H1 (cell line): ENCODE results near the gene GNB1. TPM values are rescaled to one million over a fixed set of nuclear protein-coding genes. Genes with fewer than 3 reads are reported as not detected.

Experiments used
- EP300 ChIP-seq, 2 experiments: IDR thresholded peaks; 1 replicate in 1 of 2; 2 replicates in 1 of 2; pipeline ENCODE4 v1.6.1; 2011 to 2012; ENCODE audit warnings: low read depth in 2 of 2, low read length in 2 of 2, mild to moderate bottlenecking in 2 of 2, borderline replicate concordance in 1 of 2, inconsistent platforms in 1 of 2, moderate library complexity in 1 of 2
- POLR2A ChIP-seq, 2 experiments: IDR thresholded peaks; 1 replicate in 1 of 2; 2 replicates in 1 of 2; pipeline ENCODE4 v1.6.1; 2011; ENCODE audit warnings: low read depth in 2 of 2, low read length in 2 of 2, mild to moderate bottlenecking in 2 of 2; ENCODE audit errors: control extremely low read depth in 1 of 2
- POLR2AphosphoS5 ChIP-seq: IDR thresholded peaks from 2 replicates; pipeline ENCODE4 v1.6.1; 2011; ENCODE audit warnings: low read depth, low read length
- polyA plus RNA-seq, 7 experiments: library from polyadenylated mRNA; depleted of rRNA in 3 of 7; stranded (reverse) in 5 of 7; unstranded in 2 of 7; fragments of >200 nt in 5 of 7; fragments of 200-250 nt in 2 of 7; gene quantifications; 1 replicate in 5 of 7; 2 replicates in 1 of 7; 4 replicates in 1 of 7; pipeline versions ENCODE4 v1.2.1 to v1.2.3, GENCODE V29; 2011 to 2013; ENCODE audit warnings: missing spikeins in 2 of 7, mixed read lengths in 2 of 7
- total RNA-seq: library from RNA; stranded (reverse); fragmentation: NEBNext Ultra II Directional; extraction: Animal tissue kit (Norgen Biotek cat#: 25700); gene quantifications from 2 replicates; pipeline ENCODE4 v1.2.1, GENCODE V29; 2021
- TF ChIP-seq, protein P1 (sequence below): fragments of 300-600 bp; sonication (generic); IDR thresholded peaks from 2 replicates; pipeline ENCODE4 v1.7.1; 2012; ENCODE audit warnings: low read length, moderate library complexity, mild to moderate bottlenecking, inconsistent platforms; ENCODE audit not compliant: insufficient replicate concordance

The GNB1 gene
- total and polyA plus RNA-seq, 2 of the 8 experiments (the other 6 are each of a cell fraction or from before 2014, with no cell fraction given): 343 to 382 TPM

DNA sequence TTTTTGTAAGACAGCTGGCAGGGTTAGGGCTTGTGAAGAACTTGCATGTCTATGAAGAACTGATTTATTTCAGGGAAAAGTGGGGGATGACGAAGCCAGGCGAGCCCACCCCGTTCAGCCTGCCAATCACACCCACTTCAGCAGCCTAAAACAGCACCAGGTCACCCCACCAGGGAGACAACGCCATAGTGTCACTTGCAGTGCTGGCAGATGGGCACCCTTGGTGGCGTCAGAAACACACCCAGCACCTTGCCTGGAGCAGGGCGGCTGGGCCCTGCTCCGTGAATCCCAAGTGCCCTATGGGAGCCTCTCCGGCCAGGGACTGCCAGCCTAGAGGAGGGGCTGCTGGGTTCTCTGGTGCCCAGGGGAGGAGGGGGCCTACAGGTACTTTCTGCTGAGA is 107.6 kb downstream of the GNB1 start (continued):
- TF ChIP-seq, protein P1, sequence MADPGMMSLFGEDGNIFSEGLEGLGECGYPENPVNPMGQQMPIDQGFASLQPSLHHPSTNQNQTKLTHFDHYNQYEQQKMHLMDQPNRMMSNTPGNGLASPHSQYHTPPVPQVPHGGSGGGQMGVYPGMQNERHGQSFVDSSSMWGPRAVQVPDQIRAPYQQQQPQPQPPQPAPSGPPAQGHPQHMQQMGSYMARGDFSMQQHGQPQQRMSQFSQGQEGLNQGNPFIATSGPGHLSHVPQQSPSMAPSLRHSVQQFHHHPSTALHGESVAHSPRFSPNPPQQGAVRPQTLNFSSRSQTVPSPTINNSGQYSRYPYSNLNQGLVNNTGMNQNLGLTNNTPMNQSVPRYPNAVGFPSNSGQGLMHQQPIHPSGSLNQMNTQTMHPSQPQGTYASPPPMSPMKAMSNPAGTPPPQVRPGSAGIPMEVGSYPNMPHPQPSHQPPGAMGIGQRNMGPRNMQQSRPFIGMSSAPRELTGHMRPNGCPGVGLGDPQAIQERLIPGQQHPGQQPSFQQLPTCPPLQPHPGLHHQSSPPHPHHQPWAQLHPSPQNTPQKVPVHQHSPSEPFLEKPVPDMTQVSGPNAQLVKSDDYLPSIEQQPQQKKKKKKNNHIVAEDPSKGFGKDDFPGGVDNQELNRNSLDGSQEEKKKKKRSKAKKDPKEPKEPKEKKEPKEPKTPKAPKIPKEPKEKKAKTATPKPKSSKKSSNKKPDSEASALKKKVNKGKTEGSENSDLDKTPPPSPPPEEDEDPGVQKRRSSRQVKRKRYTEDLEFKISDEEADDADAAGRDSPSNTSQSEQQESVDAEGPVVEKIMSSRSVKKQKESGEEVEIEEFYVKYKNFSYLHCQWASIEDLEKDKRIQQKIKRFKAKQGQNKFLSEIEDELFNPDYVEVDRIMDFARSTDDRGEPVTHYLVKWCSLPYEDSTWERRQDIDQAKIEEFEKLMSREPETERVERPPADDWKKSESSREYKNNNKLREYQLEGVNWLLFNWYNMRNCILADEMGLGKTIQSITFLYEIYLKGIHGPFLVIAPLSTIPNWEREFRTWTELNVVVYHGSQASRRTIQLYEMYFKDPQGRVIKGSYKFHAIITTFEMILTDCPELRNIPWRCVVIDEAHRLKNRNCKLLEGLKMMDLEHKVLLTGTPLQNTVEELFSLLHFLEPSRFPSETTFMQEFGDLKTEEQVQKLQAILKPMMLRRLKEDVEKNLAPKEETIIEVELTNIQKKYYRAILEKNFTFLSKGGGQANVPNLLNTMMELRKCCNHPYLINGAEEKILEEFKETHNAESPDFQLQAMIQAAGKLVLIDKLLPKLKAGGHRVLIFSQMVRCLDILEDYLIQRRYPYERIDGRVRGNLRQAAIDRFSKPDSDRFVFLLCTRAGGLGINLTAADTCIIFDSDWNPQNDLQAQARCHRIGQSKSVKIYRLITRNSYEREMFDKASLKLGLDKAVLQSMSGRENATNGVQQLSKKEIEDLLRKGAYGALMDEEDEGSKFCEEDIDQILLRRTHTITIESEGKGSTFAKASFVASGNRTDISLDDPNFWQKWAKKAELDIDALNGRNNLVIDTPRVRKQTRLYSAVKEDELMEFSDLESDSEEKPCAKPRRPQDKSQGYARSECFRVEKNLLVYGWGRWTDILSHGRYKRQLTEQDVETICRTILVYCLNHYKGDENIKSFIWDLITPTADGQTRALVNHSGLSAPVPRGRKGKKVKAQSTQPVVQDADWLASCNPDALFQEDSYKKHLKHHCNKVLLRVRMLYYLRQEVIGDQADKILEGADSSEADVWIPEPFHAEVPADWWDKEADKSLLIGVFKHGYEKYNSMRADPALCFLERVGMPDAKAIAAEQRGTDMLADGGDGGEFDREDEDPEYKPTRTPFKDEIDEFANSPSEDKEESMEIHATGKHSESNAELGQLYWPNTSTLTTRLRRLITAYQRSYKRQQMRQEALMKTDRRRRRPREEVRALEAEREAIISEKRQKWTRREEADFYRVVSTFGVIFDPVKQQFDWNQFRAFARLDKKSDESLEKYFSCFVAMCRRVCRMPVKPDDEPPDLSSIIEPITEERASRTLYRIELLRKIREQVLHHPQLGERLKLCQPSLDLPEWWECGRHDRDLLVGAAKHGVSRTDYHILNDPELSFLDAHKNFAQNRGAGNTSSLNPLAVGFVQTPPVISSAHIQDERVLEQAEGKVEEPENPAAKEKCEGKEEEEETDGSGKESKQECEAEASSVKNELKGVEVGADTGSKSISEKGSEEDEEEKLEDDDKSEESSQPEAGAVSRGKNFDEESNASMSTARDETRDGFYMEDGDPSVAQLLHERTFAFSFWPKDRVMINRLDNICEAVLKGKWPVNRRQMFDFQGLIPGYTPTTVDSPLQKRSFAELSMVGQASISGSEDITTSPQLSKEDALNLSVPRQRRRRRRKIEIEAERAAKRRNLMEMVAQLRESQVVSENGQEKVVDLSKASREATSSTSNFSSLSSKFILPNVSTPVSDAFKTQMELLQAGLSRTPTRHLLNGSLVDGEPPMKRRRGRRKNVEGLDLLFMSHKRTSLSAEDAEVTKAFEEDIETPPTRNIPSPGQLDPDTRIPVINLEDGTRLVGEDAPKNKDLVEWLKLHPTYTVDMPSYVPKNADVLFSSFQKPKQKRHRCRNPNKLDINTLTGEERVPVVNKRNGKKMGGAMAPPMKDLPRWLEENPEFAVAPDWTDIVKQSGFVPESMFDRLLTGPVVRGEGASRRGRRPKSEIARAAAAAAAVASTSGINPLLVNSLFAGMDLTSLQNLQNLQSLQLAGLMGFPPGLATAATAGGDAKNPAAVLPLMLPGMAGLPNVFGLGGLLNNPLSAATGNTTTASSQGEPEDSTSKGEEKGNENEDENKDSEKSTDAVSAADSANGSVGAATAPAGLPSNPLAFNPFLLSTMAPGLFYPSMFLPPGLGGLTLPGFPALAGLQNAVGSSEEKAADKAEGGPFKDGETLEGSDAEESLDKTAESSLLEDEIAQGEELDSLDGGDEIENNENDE: no peak
- no peak for TF ChIP-seq EP300 (IDR thresholded peaks at IDR 0.05; ENCODE audit: borderline replicate concordance in 1 of 2, low read depth in 2 of 2, low read length in 2 of 2)
- peak; percentile 54 for TF ChIP-seq POLR2AphosphoS5
- peak in 1 of 2 experiments; percentile 6; a peak in 1 of 3 replicates for TF ChIP-seq POLR2A (IDR thresholded peaks at IDR 0.05; ENCODE audit: control extremely low read depth in 1 of 2, low read depth in 2 of 2, low read length in 2 of 2)
